Measurements from ENCODE around the gene PITPNB.

PITPNB gene

GRCh38 chr22:27918341-27919221, 475 bp downstream of the PITPNB start:
- peak; percentile 51 for DNase-seq

GRCh38 chr22:27915986-27916385, 3.1 kb downstream of the PITPNB start:
- DNase-seq: no peak

- DNase-seq: no peak
Measured at GRCh38 chr22:27913162-27913741, 5.8 kb downstream of the PITPNB start.

GRCh38 chr22:27912101-27912500, 7.0 kb downstream of the PITPNB start:
- DNase-seq: no peak

GRCh38 chr22:27911330-27911729, 7.7 kb downstream of the PITPNB start:
- DNase-seq: no peak

GRCh38 chr22:27906241-27906640, 12.8 kb downstream of the PITPNB start:
- no peak for DNase-seq

GRCh38 chr22:27905653-27906052, 13.4 kb downstream of the PITPNB start:
- no peak for DNase-seq

- DNase-seq: no peak
Measured at GRCh38 chr22:27903805-27904473, 15.1 kb downstream of the PITPNB start.

GRCh38 chr22:27900153-27900552, 18.9 kb downstream of the PITPNB start:
- DNase-seq: no peak

- DNase-seq: no peak
Measured at GRCh38 chr22:27896245-27896644, 22.8 kb downstream of the PITPNB start.

GRCh38 chr22:27895600-27895999, 23.5 kb downstream of the PITPNB start:
- DNase-seq: no peak

- no peak for DNase-seq
Measured at GRCh38 chr22:27892811-27893210, 26.2 kb downstream of the PITPNB start.

GRCh38 chr22:27892064-27892463, 27.0 kb downstream of the PITPNB start:
- no peak for DNase-seq

- no peak for DNase-seq
Measured at GRCh38 chr22:27888310-27888709, 30.7 kb downstream of the PITPNB start.

GRCh38 chr22:27886843-27887151, 32.3 kb downstream of the PITPNB start:
- DNase-seq: no peak

- peak in 1 of 2 donors; percentile 30 for DNase-seq
Measured at GRCh38 chr22:27885977-27886842, 32.8 kb downstream of the PITPNB start.

GRCh38 chr22:27883656-27884350, 35.3 kb downstream of the PITPNB start:
- DNase-seq: no peak

- no peak for DNase-seq
Measured at GRCh38 chr22:27882507-27883290, 36.4 kb downstream of the PITPNB start.

- no peak for DNase-seq
Measured at GRCh38 chr22:27881421-27881820, 37.6 kb downstream of the PITPNB start.

GRCh38 chr22:27880778-27881394, 38.2 kb downstream of the PITPNB start:
- DNase-seq: no peak

GRCh38 chr22:27879923-27880322, 39.1 kb downstream of the PITPNB start:
- DNase-seq: no peak
